Midbrain (tissue), 1 donor: ENCODE measurements around the gene PMM2.

ENCODE experiments used
- DNase-seq: peaks from one replicate; lab custom pipeline; 2025; lab: John Stamatoyannopoulos, UW

PMM2 gene

DNA sequence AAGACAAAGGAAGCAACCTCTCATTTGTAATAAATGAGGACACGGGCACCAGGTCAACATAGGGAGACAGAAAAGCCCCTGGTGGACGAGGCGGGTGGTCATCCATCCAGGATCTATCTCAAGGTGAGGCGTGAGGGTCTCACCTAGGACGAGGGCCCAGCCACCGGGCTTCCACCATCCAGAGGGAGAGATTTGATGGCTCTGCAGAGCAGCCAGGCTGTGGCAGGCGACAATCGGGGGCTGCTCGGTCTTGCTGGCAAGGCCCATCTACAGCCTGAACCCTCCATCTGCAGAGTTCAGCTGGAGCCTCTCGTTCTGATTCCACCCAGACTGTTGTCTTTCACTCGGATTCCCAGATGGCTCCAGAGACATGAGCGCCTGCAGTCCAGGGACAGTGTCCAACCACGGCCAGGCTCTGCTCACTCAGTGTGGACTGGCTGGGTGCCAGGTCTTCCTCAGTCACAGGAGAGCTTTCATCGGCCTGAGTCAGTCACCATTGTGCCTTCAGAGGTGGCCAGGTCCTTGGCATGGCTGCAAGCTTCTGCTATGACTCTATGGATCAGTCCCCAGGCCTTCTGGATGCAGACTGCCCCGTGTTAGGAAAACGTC is 90.4 kb downstream of the PMM2 start:
- peak; percentile 61 for DNase-seq

DNA sequence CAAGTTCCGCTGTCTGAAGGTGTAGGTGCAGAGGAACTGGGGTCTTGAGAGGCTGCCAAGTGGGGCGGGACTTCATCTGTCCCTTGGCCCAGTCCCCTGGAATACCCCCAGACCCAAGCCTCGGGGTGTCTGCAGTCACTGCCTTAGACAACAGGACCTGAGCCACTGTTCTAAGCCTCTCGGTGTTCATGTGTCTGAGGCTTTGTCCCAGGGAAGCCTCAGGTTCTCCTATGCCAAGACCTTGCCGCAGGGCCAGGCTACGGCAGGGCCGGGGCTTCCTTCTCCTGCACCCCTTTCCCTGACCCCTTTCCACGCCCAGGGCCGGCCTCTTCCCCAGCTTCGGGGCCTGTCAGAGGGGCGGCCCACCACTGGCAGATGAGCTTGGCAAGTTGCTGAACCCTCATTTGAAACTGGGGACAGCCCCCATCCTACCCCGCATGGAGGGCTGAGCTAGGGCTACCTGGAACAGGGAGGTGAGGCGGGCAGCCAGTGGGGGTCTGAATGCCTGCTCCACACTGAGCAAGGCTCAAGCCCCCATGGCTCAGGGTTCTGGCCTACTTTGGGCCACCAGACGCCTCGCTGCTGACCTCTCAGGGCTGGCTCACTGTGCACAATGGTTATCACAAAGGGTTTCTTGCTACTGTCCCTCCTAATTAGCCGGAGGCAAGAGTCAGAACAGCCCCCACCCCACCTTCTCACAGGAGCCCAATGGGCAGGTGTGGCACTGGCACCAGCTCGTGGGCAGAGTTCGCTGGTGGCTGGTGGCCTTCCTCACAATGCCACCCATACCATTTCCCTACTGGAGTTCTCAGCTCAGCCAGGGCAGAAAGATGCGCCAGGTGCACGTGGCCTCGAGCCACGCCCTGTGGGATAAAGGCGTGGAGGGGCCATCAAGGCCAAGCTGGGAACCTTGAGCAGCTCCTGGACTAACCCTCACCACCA is 91.6 kb downstream of the PMM2 start:
- DNase-seq = no peak

DNA sequence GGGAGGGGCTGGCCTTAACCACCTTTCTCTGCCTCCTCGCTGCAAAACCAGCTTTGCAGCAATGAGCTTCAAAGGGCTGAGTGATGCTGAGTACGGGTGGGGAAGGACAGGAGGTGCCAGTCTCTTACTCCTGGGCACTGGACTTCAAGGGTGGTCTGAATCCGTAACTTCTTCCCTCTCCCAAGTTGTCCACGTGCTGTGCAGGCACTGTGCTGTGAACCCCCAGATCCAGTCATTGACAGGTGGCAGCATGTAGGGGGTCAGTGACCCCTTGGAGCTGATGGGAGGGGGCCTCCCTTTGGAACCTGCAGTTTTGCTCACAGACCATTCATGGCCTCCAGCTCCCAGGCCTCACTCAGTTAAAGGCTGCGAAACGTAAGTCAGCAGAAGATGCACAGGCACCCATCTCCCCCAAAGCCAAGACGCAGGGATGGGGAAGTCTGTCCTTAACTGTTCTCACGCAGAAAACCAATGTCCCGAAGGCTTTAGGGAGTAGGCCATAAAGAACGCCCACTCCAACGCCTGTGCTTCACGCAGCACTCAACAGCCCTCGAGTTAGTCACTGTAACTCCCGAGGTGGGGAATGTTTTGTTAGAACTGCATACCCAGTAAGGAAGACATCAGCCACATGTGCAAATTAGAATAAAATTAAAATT is 92.4 kb downstream of the PMM2 start:
- DNase-seq = no peak

DNA sequence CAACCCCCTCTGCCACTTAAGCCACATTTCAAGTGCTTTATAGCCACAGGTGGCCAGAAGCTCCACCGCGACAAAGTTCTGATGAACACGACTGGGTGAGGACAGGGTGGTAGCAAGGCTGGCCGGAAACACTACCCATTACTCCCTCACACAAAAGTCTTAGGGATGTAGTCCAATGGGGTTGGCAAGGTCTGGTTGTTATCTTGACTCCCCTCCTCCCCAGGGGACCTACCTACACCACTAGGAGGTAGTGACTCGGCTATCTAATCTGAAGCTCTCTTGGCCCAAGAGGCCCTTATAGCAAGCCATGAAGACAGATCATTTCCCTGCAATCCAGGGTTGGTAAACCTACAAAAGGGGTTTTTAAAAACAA is 92.9 kb downstream of the PMM2 start:
- DNase-seq = no peak

DNA sequence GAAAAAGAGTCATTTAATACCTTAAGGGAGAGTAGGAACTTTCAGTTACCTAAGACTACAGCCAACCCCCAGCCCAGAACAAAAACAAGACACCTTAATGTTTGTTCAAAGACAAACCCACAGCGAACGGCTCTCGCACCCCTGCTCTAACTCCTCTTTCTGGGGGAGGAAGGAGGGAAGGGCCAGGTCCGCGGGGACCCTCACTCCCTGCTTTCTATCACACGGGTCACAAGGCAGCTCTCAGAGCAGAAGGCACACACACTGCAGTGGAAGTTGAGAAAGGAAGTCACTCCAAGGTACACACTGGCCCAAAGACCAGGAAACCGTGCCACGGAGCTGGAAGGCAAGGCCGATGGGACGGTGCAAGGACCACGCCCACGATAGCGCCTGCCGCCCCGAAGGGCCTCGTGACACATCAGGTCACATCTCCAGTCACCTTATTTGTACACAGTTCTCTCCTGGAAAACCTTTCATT is 94.5 kb downstream of the PMM2 start:
- DNase-seq = no peak

DNA sequence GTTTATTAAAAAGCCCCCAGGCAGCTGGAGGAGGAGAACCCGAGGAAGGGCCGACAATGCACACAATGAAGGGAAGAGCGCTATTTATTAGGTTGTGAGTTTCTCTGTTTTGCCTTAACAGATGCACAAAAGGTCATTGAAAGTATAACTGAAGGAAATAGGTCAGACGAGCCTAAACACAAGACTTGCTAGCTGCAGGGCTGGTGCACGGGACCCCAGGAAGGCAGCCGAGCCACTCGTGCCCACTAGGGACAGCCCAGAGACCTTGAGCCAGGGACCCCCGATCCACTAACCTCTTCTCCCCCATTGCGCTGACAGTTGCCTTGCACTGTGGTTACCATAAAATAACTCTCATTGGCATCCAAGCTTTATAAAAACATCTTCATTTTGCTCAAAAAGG is 95.8 kb downstream of the PMM2 start:
- no peak for DNase-seq

DNA sequence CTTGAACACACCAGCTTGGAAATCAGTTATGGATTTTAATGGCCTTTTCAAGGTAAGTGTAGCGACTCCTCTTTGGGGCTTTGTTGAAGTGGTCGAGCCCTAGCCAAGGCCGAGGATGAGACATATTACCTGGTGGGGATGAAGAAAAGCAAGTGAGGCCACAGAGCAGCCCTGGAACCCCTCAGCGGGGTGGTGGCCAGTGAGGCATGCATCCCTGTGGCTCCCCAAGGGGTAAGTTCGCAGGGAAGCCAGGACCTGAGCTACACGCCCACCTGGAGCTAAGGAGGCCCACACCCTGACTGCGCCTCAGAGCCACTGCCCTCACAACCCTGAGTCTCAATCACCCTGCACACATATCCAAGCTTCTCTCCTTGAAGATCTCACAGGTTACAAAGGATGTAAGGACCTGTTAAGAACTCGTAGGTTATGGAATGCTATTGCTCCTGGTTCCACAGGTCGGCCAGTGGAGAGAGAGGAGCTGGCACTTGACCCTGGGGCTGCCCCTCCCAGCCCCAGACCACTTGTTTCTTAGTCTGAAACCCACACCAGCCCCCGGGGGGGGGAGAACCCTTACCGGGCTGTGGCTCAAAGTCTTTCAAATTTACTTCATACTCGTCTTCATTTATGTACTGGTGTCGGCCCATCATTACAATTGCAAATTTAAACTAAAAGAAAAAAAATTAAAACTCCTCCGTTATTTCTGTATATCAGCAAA is 96.5 kb downstream of the PMM2 start:
- no peak for DNase-seq

DNA sequence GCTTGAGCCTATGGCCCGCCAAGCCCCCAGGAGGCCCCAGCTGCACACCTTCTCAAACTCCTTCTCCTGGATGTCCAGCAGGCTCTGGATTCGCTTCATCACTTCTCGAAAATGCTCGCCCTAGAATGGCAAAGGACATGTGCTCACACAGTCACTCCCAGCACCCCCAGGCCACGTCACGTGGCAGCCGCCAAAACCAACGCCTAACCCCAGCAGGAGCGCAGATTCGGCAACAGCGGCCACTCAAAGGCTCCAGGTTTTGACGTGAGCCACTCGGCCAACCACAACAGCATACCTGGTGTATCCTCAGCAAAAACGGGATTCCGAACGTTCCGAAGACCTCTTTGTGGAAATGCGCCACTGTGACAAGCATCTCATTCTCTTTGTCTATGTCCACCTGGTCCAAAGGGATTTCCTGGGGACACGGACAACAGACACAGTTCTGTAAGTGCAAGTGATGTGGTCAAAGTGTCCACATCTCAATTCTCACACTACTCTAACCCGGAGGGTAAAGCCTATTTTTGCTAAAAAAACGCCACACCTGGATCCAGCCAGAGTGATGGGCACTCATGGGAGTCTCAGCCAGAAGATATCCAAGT is 97.2 kb downstream of the PMM2 start:
- DNase-seq = no peak

DNA sequence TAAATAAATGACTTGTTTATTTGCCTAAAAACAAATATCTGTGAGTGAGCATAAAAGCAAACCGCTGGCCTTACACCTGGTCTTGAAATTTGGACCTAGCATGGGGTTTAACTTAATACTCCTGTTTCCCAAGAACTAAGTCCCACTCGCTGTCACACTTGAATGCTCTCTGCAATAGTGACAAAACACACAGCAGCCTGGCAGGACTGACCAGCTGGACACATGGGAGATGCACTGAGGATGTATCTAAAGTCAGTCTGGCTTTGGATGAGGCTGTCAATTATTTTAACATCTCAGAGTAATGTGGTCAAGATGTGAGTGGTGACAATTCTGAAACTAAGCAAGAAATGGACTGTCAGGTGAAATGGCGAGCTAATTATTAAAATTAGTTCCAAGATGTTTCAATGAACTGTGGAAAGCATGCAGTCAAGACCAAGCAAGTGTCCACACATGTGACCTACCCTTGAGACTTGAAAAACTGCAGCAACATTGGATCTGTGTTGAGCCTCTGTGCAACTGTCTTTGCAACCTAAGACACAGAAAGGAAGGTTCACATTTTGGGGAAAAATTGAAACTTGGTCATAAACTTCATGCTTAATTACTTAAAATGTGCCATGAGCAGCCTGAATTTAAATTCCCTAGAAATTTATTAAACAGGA is 101.2 kb downstream of the PMM2 start:
- no peak for DNase-seq
